Stimulated activated naive CD8-positive, alpha-beta T cell treated with anti-CD3 and anti-CD28 coated beads, Interleukin-15, Interleukin-2, amounts not matched to agents 100 ng/mL and 50 ng/mL, for 24 hours (primary cell): Measurements from ENCODE around the gene PRMT3.
"Not testable (repeated sequence)": the region's sequence is repeated elsewhere in the genome, so short reads cannot be mapped to it uniquely, and the experiment has no call there.

Experiments
- H3K27ac Mint-ChIP-seq: one replicate; pipeline ENCODE4 v1.8.0; 2021; ENCODE audit warnings: mild to moderate bottlenecking, mixed read lengths
- H3K27me3 Mint-ChIP-seq: one replicate; pipeline ENCODE4 v1.8.0; 2021; ENCODE audit warnings: mixed read lengths
- H3K36me3 Mint-ChIP-seq: one replicate; pipeline ENCODE4 v1.8.0; 2021; ENCODE audit warnings: low read depth, mixed read lengths
- H3K4me1 Mint-ChIP-seq: one replicate; pipeline ENCODE4 v1.8.0; 2021; ENCODE audit warnings: low read depth, mixed read lengths
- H3K4me3 Mint-ChIP-seq: one replicate; pipeline ENCODE4 v1.8.0; 2021; ENCODE audit warnings: mild to moderate bottlenecking, mixed read lengths
- H3K9me3 Mint-ChIP-seq: one replicate; pipeline ENCODE4 v1.8.0; 2021; ENCODE audit warnings: mixed read lengths

Gene PRMT3

DNA sequence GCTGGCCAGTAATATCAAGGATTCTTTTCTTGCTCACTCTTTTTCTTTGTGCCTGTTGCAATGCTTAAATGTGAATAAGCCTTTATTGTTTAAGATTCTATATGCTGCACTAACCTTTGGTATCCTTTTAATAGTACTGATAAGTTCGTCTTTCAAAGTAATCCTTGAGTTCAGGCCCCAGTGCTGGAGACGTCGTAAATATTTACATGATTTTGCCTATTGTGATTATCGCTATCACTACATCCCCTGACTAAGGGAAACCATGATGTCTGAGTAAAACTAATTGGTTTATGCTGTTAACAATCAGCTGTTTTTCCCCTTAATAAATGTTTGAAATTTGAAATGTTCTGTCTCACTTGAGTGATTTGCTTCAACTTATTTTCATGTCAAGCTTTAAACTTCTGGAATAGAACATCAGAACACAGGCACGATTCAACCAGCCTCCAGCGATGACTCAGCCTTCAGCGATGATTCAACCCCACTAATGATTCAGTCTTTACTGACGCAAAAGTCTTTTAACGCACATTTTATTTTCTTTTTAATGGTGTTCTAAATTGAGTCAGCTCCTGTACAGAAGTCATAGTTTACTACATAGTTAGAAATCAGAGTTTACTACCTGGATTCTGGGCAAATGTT lies 20.1 kb upstream of the PRMT3 start:
- Mint-ChIP-seq H3K4me3 (peak overlapping the region; percentile 21), H3K27me3 (no peaks in the 10 kb centered on the region), H3K4me1 (peaks cover 59% of the 10 kb centered on the region), H3K36me3 (peaks cover 37% of the 10 kb centered on the region), H3K9me3 (no peaks in the 10 kb centered on the region), H3K27ac (peak overlapping the region; percentile 75)

DNA sequence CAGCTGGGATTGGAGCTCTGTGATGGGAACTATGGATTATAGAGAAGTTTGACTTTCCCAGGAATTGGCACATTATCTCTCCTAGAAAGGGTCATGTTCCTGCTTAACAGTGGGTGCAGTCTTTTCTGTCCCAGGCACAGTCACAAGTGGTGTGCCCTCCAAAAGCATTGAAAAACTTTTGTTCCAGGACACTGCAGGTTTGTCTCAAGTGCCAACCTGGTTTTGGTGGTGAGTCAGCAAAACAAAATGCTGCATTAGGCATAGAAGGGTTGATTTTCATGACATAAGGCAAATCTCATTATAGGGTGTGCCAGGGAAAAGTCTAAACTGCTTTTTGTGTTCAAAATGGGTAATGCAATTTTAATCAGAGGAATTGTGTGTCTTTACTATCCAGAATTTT lies 19.1 kb upstream of the PRMT3 start:
- Mint-ChIP-seq H3K9me3 (no peaks in the 10 kb centered on the region), H3K27me3 (no peaks in the 10 kb centered on the region), H3K4me1 (peaks cover 49% of the 10 kb centered on the region), H3K27ac (no peak overlapping the region), H3K36me3 (peaks cover 44% of the 10 kb centered on the region), H3K4me3 (peak overlapping the region; percentile 42)

DNA sequence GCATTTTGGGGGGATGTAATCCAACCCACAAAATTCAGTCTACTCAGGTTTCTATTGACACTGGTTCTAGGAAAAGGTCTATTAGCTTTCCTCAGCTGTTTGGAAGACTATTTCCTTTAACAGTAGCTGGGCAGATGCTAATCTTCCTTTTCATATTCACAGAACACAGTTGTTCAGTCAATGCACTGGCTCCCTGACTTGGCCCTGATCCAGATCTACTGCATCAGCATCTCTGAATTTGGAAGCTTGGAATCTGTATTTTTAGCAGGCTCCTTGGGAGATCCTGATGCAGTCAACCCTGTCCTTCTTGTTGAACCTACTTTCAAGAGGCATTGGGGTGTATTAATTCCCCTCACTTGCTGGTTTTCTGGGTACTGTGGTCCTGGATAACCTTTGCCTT lies 17.7 kb upstream of the PRMT3 start:
- no peaks in the 10 kb centered on the region for H3K9me3 Mint-ChIP-seq
- peaks cover 48% of the 10 kb centered on the region for H3K4me1 Mint-ChIP-seq
- no peak overlapping the region for H3K27ac Mint-ChIP-seq
- no peak overlapping the region for H3K4me3 Mint-ChIP-seq
- no peaks in the 10 kb centered on the region for H3K27me3 Mint-ChIP-seq
- peaks cover 56% of the 10 kb centered on the region for H3K36me3 Mint-ChIP-seq

DNA sequence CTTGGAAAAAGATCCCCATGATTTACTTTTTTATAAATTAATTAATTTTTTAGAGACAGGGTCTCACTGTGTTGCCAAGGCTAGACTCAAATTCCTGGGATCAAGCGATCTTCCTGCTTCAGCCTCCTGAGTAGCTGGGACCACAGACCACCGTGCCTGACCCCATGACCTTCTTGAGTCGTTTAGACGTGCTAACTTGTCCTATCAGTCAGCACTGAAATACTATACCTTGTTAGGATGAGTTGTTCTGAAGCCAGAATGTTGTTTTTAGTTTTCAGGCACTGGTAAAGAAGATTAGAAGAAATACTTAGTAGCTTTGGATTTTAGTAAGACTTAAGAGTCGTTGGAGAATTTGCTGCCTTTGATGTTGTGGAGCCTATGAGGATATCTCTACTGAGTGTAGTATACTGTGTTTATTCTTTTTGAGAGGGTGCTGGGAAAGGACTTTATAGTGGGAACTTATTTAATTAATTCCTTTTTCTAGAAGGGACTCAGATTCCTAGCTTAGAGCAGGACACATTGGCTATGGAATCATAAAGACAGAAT lies 15.4 kb upstream of the PRMT3 start:
- Mint-ChIP-seq H3K27me3 (no peaks in the 10 kb centered on the region), H3K27ac (no peak overlapping the region), H3K4me3 (no peak overlapping the region), H3K36me3 (peaks cover 70% of the 10 kb centered on the region), H3K9me3 (no peaks in the 10 kb centered on the region), H3K4me1 (peaks cover 28% of the 10 kb centered on the region)

DNA sequence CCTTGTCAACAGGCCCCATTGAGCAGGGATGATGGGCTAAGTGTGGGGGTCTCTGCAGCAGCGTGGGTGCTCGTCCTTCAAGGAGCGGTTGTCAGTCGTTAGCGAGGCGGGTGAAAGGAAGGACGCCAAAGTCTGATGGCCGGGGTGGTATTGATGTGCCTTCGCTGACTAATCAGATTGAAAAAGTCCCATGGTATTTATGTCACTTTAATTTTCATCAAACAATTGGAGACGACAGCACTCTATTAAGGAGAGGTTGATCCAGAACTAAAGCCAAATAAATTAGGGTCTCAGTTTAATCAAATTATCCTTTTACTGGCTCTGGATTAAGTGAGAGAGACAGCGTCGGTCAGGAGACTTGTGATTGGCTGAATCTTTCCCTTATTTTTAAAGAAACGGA lies 14.4 kb upstream of the PRMT3 start:
- Mint-ChIP-seq H3K27me3 (no peaks in the 10 kb centered on the region), H3K4me3 (no peak overlapping the region), H3K4me1 (peaks cover 19% of the 10 kb centered on the region), H3K36me3 (peaks cover 69% of the 10 kb centered on the region), H3K9me3 (no peaks in the 10 kb centered on the region), H3K27ac (no peak overlapping the region)

DNA sequence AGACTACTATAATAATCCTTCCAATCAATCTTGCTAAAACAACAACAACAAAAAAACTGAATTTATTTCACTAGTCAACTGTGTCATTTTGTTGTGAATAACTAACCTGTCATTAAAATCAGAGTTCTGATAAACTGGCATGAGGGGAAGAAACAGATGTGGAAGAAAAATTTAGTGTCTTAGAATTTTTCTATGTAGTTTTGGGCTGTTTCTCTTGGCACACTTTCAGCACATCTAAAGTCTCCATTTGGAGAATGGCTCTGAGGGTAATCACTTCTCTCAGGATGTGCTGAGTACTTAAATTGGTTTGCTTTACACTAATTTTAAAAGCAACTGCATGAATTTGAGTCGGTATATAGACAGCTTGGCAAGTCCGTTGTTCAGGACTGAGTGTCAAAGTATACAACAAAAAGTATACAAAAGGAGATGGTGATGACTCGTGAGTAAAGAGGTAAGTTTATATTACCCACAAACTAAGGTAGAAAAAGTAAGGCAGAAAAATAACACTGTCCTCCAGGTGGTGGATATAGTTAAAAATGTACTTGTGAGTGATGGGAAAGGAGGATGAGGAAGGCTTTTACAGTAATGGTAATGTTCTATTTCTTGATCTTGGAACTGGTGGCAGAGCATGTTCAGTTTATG lies 13.8 kb upstream of the PRMT3 start:
- no peak overlapping the region for H3K4me3 Mint-ChIP-seq
- no peaks in the 10 kb centered on the region for H3K27me3 Mint-ChIP-seq
- H3K9me3 Mint-ChIP-seq = no peaks in the 10 kb centered on the region
- H3K27ac Mint-ChIP-seq = no peak overlapping the region
- peaks cover 64% of the 10 kb centered on the region for H3K36me3 Mint-ChIP-seq
- H3K4me1 Mint-ChIP-seq = peaks cover 13% of the 10 kb centered on the region

DNA sequence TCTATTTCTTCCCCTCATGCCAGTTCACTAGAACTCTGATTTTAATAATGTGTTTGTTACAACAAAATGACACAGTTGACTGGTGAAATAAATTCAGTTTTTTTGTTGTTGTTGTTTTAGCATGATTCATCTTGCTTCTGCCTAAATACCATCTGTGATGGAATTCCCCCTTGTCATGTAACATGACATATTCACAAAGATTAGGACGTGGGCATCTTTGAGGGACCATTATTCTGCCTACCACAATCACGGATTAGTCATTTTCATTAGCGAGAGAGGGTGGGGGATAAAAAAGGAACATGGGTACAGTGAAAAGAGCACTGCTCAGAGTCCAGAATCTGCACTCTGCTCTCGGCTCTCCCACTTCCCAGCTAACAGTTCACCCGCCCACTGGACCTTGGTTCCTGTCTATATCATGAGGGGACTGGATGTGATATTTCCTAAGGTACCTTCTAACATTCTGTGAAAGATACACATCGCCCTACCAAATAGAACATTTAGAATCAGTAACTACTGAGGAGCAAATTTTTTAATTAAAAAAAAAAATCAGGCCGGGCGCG lies 12.7 kb upstream of the PRMT3 start:
- no peaks in the 10 kb centered on the region for H3K9me3 Mint-ChIP-seq
- H3K4me1 Mint-ChIP-seq = peaks cover 9% of the 10 kb centered on the region
- H3K36me3 Mint-ChIP-seq = peaks cover 64% of the 10 kb centered on the region
- no peak overlapping the region for H3K4me3 Mint-ChIP-seq
- H3K27me3 Mint-ChIP-seq = no peaks in the 10 kb centered on the region
- peak overlapping the region; percentile 34 for H3K27ac Mint-ChIP-seq

DNA sequence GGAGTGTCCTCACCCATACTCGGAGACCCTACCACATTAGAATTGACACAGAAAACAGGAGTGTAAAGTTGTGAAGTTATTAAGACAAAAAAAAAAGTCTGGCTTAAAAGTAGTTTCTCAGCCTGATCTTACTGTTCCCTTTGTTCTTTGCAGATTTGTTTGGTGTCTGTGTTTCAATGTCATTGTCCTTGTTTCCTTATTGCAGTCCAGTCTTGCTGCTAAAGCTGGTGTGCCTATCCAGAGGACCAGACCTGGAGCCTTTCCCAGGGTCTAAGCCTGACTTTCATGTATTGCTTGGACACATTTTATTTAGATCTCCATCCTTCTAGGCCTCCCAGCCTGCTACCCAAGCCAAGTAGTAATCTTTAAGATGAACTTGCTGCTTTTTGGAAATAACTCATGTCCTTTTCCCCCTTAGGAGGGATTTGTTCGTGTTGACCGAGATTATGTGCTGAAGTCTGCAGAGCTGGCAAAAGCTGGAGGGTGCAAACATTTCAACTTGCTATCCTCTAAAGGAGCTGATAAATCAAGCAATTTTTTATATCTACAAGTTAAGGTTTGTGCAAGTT lies 11.3 kb upstream of the PRMT3 start:
- Mint-ChIP-seq H3K4me1 (peaks cover 9% of the 10 kb centered on the region), H3K36me3 (peaks cover 64% of the 10 kb centered on the region), H3K9me3 (no peaks in the 10 kb centered on the region), H3K27me3 (no peaks in the 10 kb centered on the region), H3K27ac (no peak overlapping the region), H3K4me3 (no peak overlapping the region)

DNA sequence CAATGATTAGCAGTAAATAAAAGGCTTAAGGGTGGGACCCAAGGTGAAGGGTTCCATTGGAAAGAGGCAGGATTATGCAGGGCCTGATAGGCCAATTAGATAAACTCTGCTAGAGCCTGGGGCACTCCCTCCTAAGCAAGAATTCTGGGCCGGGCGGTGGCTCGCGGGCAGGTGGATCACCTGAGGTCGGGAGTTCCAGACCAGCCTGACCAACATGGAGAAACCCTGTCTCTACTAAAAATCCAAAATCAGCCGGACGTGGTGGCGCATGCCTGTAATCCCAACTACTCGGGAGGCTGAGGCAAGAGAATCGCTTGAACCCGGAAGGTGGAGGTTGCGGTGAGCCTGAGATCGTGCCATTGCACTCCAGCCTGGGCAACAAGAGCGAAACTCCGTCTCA lies 1.5 kb upstream of the PRMT3 start:
- peaks cover 49% of the 10 kb centered on the region for H3K36me3 Mint-ChIP-seq
- H3K4me3 Mint-ChIP-seq = peak overlapping the region; percentile 97

DNA sequence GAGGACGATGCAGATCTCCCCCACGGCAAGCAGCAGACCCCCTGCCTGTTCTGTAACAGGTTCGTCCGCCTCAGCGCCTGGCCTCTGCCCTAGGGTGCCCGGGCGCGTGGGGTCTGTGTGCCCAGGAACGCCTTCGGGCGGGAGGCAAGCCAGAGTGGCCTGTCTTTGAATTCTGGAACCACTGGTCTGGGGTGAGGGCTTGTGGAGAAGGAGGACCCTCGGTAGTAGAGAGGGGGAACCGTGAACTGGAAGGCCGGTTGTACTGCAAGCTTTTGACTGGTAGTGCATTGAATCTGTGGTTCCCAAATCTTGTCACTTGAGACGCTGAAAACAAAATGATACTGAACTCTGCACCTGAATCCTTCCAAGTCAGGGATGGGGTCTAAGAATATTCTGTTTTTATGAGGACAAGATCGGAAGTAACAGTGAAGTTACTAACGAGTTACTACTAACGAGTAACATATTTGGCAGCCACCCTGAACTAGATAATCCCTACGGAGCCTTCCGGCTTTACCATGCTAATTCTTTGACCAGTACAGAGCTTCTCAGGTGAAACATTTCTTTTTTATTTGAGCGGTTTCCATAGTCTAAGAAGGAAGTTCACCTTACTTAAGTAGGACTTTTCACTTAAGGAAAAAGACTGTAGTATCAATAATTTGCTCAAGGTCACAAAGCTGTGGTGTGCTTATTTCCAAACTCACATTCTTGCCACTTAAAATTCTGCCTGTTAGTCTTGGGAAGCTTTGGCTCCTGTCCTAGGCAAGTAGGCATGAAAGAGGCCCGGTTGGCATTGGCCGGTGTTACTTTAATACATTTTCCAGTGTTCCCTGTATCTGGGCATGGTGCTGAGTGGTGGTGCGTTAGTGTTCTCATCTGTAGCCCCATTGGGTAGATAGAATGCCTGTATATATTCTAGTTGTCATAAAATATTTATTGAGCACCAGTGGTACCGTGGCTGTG lies 860 bp downstream of the PRMT3 start:
- Mint-ChIP-seq H3K36me3 (peaks cover 57% of the 10 kb centered on the region), H3K27ac (peak overlapping the region; percentile 99), H3K27me3 (no peaks in the 10 kb centered on the region), H3K4me3 (peak overlapping the region; percentile 97), H3K9me3 (no peaks in the 10 kb centered on the region), H3K4me1 (peaks cover 42% of the 10 kb centered on the region)

More for the DNA sequence above, 1.5 kb upstream of the PRMT3 start:
- H3K27ac Mint-ChIP-seq = peak overlapping the region; percentile 94
- peaks cover 37% of the 10 kb centered on the region for H3K4me1 Mint-ChIP-seq
- H3K9me3 Mint-ChIP-seq, H3K27me3 Mint-ChIP-seq: not testable (repeated sequence)

DNA sequence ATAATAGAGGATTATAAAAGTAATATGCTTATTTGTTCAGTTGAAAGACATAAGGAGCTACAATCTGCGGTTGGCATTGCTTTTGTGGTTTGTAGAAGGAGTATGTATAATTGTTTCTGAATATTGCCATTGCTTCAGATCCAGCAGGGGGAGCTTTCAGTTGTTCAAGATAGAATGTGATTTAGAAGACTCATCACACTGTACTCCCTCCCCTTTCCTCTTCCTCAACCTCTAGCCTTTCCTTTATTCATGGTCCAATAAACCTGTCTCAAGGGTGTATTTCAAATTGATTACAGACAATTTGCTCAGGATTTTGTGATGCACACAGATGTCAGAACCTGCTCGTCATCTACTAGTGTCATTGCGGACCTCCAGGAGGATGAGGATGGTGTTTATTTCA lies 9.8 kb downstream of the PRMT3 start:
- no peaks in the 10 kb centered on the region for H3K27me3 Mint-ChIP-seq
- peaks cover 78% of the 10 kb centered on the region for H3K36me3 Mint-ChIP-seq
- peaks cover 11% of the 10 kb centered on the region for H3K4me1 Mint-ChIP-seq
- H3K27ac Mint-ChIP-seq = no peak overlapping the region
- H3K9me3 Mint-ChIP-seq = no peaks in the 10 kb centered on the region
- no peak overlapping the region for H3K4me3 Mint-ChIP-seq

DNA sequence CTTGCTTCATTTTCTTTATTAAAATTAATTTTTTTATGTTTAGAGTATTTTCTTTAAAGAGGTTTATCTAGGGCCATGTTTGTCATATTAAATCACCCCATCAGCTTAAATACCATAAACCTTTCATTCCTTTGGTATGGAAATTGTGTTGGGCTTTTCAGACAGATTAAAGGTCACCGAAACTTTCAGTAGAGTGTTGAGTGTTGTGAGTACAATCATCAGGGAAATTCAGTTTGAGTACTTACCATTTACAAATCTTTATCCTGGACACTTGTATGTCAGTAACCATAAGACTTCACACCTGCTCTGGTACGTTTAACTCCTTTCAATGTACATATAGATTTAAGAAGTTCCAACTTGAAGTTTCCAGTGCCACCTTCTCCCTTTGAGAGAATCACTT lies 12.0 kb downstream of the PRMT3 start:
- H3K27ac Mint-ChIP-seq = no peak overlapping the region
- H3K36me3 Mint-ChIP-seq = peaks cover 78% of the 10 kb centered on the region
- no peak overlapping the region for H3K4me3 Mint-ChIP-seq
- no peaks in the 10 kb centered on the region for H3K27me3 Mint-ChIP-seq
- no peaks in the 10 kb centered on the region for H3K9me3 Mint-ChIP-seq
- H3K4me1 Mint-ChIP-seq = peaks cover 11% of the 10 kb centered on the region

DNA sequence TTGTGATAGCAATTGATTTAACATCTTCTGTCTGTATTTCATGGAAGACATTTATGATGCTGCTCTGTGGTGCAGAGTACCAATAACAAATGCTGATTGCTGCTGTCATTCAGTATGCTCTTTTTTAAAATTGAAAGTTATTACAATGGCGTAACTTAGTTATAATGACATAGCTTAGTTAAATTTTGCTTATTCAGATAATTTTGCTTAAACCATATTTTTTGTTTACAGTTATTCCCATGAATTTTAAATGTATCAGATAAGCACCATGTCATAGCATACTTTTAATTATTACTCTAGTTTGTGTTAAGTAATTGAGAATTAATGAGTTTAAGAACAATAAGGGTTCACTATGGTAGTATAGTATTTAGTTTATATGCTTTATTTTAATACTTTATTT lies 15.5 kb downstream of the PRMT3 start:
- Mint-ChIP-seq H3K4me3 (no peak overlapping the region), H3K4me1 (peaks cover 7% of the 10 kb centered on the region), H3K27me3 (no peaks in the 10 kb centered on the region), H3K27ac (no peak overlapping the region), H3K36me3 (peaks cover 79% of the 10 kb centered on the region), H3K9me3 (no peaks in the 10 kb centered on the region)

DNA sequence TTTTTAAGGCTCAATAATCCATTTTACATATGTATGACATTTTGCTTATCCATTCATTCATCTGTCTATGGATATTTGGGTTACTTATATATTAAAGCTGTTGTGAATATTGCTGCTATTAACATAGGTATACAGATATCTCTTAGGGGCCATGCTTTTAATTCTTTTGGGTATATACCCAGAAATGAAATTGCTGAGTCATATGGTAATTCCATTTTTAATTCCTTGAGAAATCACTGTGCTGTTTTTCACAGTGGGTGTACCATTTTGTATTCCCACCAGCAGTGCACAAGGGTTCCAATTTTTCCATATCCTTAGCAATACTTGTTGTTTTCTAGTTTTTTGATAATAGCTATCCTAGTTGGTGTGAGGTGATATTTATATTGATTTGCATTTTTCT lies 19.0 kb downstream of the PRMT3 start:
- H3K27ac Mint-ChIP-seq = no peak overlapping the region
- H3K4me1 Mint-ChIP-seq = no peaks in the 10 kb centered on the region
- H3K36me3 Mint-ChIP-seq = peaks cover 63% of the 10 kb centered on the region
- no peaks in the 10 kb centered on the region for H3K27me3 Mint-ChIP-seq
- no peak overlapping the region for H3K4me3 Mint-ChIP-seq
- no peaks in the 10 kb centered on the region for H3K9me3 Mint-ChIP-seq
